OCI-LY7 (cell line): ENCODE data around the gene KRT33A. TPM values are rescaled to one million over a fixed set of nuclear protein-coding genes. Genes with fewer than 3 reads are reported as not detected.
"Not testable (repeated sequence)": the region's sequence is repeated elsewhere in the genome, so short reads cannot be mapped to it uniquely, and the experiment has no call there.

ENCODE experiments used
- Bru-seq: library from RNA; stranded (reverse); fragments of 400-500 nt; gene quantifications from one replicate; lab custom pipeline; 2021; lab: Mats Ljungman, UMichigan
- BruChase-seq, 2 experiments: library from RNA; stranded (reverse); fragments of 400-500 nt; gene quantifications; one replicate each; lab custom pipeline; 2021; lab: Mats Ljungman, UMichigan
- BruUV-seq: library from RNA; stranded (reverse); fragments of 400-500 nt; replicated peaks from 2 replicates; lab custom pipeline; 2021; lab: Mats Ljungman, UMichigan
- CTCF ChIA-PET: fragments of 300-600 bp; sonication (Branson Sonifier 250); formaldehyde crosslinking; loops from one replicate; lab custom pipeline; 2022; ENCODE audit warnings: antibody characterized with exemption; ENCODE audit not compliant: unreplicated experiment; lab: Charles Lee
- POLR2A ChIA-PET: fragments of 300-600 bp; sonication (Branson Sonifier 250); formaldehyde crosslinking; loops from one replicate; lab custom pipeline; 2022; ENCODE audit warnings: antibody characterized with exemption; lab: Charles Lee
- DNase-seq: peaks from one replicate; pipeline ENCODE4 v3.0.0-alpha.2; 2015; ENCODE audit warnings: low spot score
- H2AFZ ChIP-seq: fragments of 200-600 bp; sonication (generic), shearing (Covaris generic); 2 replicates; pipeline ENCODE4 v1.6.1; 2014; ENCODE audit warnings: mild to moderate bottlenecking, antibody characterized with exemption, low read length, moderate library complexity
- H3K27ac ChIP-seq: fragments of 200-600 bp; sonication (generic); 2 replicates; pipeline ENCODE4 v1.5.1; 2014; ENCODE audit warnings: mixed run types, low read depth, mild to moderate bottlenecking, moderate library complexity, low read length, inconsistent platforms; ENCODE audit not compliant: poor library complexity, severe bottlenecking
- H3K36me3 ChIP-seq: fragments of 200-600 bp; sonication (generic); 2 replicates; pipeline ENCODE4 v1.6.1; 2014; ENCODE audit warnings: mild to moderate bottlenecking, antibody characterized with exemption, low read length, moderate library complexity, mixed read lengths; ENCODE audit not compliant: insufficient read depth
- H3K4me1 ChIP-seq: fragments of 200-600 bp; sonication (generic); 2 replicates; pipeline ENCODE4 v1.5.1; 2014; ENCODE audit warnings: mild to moderate bottlenecking, low read length; ENCODE audit not compliant: insufficient read depth, poor library complexity, severe bottlenecking
- H3K4me2 ChIP-seq: fragments of 200-600 bp; sonication (generic); 2 replicates; pipeline ENCODE4 v1.6.1; 2014; ENCODE audit warnings: mild to moderate bottlenecking, low read length
- H3K4me3 ChIP-seq: fragments of 200-600 bp; sonication (generic); 2 replicates; pipeline ENCODE4 v1.5.1; 2014; ENCODE audit warnings: mild to moderate bottlenecking, low read depth, low read length; ENCODE audit not compliant: poor library complexity, severe bottlenecking
- H3K79me2 ChIP-seq: fragments of 200-600 bp; sonication (generic); 2 replicates; pipeline ENCODE4 v1.6.1; 2016; ENCODE audit warnings: low read depth, mild to moderate bottlenecking, low read length, moderate library complexity, mixed read lengths; ENCODE audit not compliant: insufficient read depth
- H3K9me2 ChIP-seq: fragments of 200-600 bp; sonication (generic); 2 replicates; pipeline ENCODE4 v1.6.1; 2016; ENCODE audit warnings: mild to moderate bottlenecking, low read length, mixed read lengths; ENCODE audit not compliant: insufficient read depth
- H3K9me3 ChIP-seq: fragments of 200-600 bp; sonication (generic); 2 replicates; pipeline ENCODE4 v1.6.1; 2014; ENCODE audit warnings: mild to moderate bottlenecking, mixed run types, low read length, mixed read lengths
- H4K20me1 ChIP-seq: fragments of 200-600 bp; sonication (generic); 2 replicates; pipeline ENCODE4 v1.6.1; 2014; ENCODE audit warnings: mild to moderate bottlenecking, antibody characterized with exemption, low read length, moderate library complexity, mixed read lengths; ENCODE audit not compliant: insufficient read depth
- CTCF ChIP-seq: fragments of 200-600 bp; sonication (generic); conservative IDR thresholded peaks from 2 replicates; pipeline ENCODE4 v1.5.1; 2014; ENCODE audit warnings: mild to moderate bottlenecking, antibody characterized with exemption, low read length, moderate library complexity, mixed read lengths
- EZH2phosphoT487 ChIP-seq: fragments of 200-600 bp; sonication (generic); IDR thresholded peaks from 2 replicates; pipeline ENCODE4 v1.6.1; 2018; ENCODE audit warnings: low read depth, borderline replicate concordance, mild to moderate bottlenecking, mixed run types, antibody characterized with exemption, low read length, moderate library complexity, mixed read lengths
- intact Hi-C: fragments of 100-400 bp; cut with micrococcal nuclease; formaldehyde crosslinking; loops from one replicate; pipeline ENCODE4 v1.10.0; 2022; ENCODE audit not compliant: unreplicated experiment
- long read RNA-seq: library from polyadenylated mRNA; stranded (forward); transcript quantifications from one replicate; pipeline ENCODE4 v2.0.0, GENCODE V29; 2022
- total RNA-seq, 2 experiments: library from RNA; depleted of rRNA in 1 of 2; stranded (reverse); fragments of >200 nt in 1 of 2; shearing (Covaris generic) in 1 of 2; gene quantifications; 2 replicates each; pipeline ENCODE4 v1.2.3, GENCODE V29; 2014 to 2022

Gene KRT33A
- total RNA-seq (2014; rRNA removed; shearing (Covaris generic)) = not detected in 2 replicates
- not detected in 2 replicates for total RNA-seq (2022)
- Bru-seq, nascent RNA = not detected
- not detected for BruChase-seq, experiment 1, labeled RNA remaining after a 6-hour chase
- BruChase-seq, experiment 2, labeled RNA remaining after a 2-hour chase = not detected
- long read RNA-seq = 0 reads

- H3K27ac ChIP-seq, H3K4me2 ChIP-seq, H3K9me2 ChIP-seq, H4K20me1 ChIP-seq, H3K79me2 ChIP-seq, intact Hi-C loops, H3K9me3 ChIP-seq, H3K36me3 ChIP-seq, POLR2A ChIA-PET, H3K4me1 ChIP-seq, DNase-seq, CTCF ChIA-PET, H3K4me3 ChIP-seq, H2AFZ ChIP-seq, BruUV-seq: not testable (repeated sequence)
Observed at GRCh38 chr17:41350381-41350878, at the start of gene KRT33A. Gene KRT33A, minus strand, starts transcription at chr17:41350828. Its CDS starts 61 bp downstream, at chr17:41350767.

GRCh38 chr17:41396996-41397660 lies 46.5 kb upstream of the KRT33A start, which contains the start of gene KRT31:
Gene KRT31, minus strand, starts transcription at chr17:41397608. Its CDS starts 69 bp downstream, at chr17:41397539.
- Histone ChIP-seq H3K4me3 (no peak within 1 kb of the TSS), H3K36me3 (no peaks in the 10 kb centered on the region), H3K4me1 (no peaks in the 10 kb centered on the region), H3K27ac (no peak within 1 kb of the TSS), H2AFZ (no peak within 1 kb of the TSS), H3K9me2 (no peaks in the 10 kb centered on the region), H4K20me1 (no peaks in the 10 kb centered on the region), H3K4me2 (no peak within 1 kb of the TSS), H3K9me3 (no peaks in the 10 kb centered on the region), H3K79me2 (no peaks in the 10 kb centered on the region)
- no peak for TF ChIP-seq EZH2phosphoT487
- TF ChIP-seq CTCF = no peak
- intact Hi-C loops = no loop called here
- DNase-seq = no peak
- ChIA-PET CTCF (no interaction called here), POLR2A (no interaction called here)
- no TSS peak for BruUV-seq

GRCh38 chr17:41396340-41396739 lies 45.7 kb upstream of the KRT33A start:
- TF ChIP-seq EZH2phosphoT487 (no peak), CTCF (no peak)
- no TSS peak for BruUV-seq
- ChIA-PET POLR2A (no interaction called here), CTCF (no interaction called here)
- Histone ChIP-seq H3K4me2 (no peak overlapping the region), H4K20me1 (no peaks in the 10 kb centered on the region), H3K4me3 (no peak overlapping the region), H3K36me3 (no peaks in the 10 kb centered on the region), H2AFZ (no peak overlapping the region), H3K4me1 (no peaks in the 10 kb centered on the region), H3K9me2 (no peaks in the 10 kb centered on the region), H3K79me2 (no peaks in the 10 kb centered on the region), H3K27ac (no peak overlapping the region), H3K9me3 (no peaks in the 10 kb centered on the region)
- DNase-seq = no peak
- intact Hi-C loops = no loop called here
